Parathyroid adenoma (tissue), 2 donors: ENCODE data around the gene SMC1A.

Experiments
- H2AFZ ChIP-seq: fragments of 300-600 bp; sonication (generic); one replicate; pipeline ENCODE4 v1.7.0; 2017; ENCODE audit warnings: antibody characterized with exemption, mild to moderate bottlenecking
- H3K27ac ChIP-seq: fragments of 300-600 bp; sonication (generic); one replicate; pipeline ENCODE4 v1.7.0; 2017
- H3K27me3 ChIP-seq: fragments of 300-600 bp; sonication (generic); one replicate; pipeline ENCODE4 v1.7.0; 2017; ENCODE audit warnings: low read length; ENCODE audit not compliant: control insufficient read depth, insufficient read depth
- H3K36me3 ChIP-seq: fragments of 300-600 bp; sonication (generic); one replicate; pipeline ENCODE4 v1.7.0; 2017; ENCODE audit warnings: low read length; ENCODE audit not compliant: control insufficient read depth, insufficient read depth
- H3K4me1 ChIP-seq: fragments of 300-600 bp; sonication (generic); one replicate; pipeline ENCODE4 v1.7.0; 2017; ENCODE audit warnings: control low read depth
- H3K4me2 ChIP-seq: fragments of 300-600 bp; sonication (generic); one replicate; pipeline ENCODE4 v1.7.0; 2017; ENCODE audit warnings: low read length
- H3K4me3 ChIP-seq: fragments of 300-600 bp; sonication (generic); one replicate; pipeline ENCODE4 v1.7.0; 2017; ENCODE audit warnings: low read depth, low read length
- H3K79me2 ChIP-seq: fragments of 300-600 bp; sonication (generic); one replicate; pipeline ENCODE4 v1.7.0; 2017; ENCODE audit warnings: control low read depth
- H3K9ac ChIP-seq: fragments of 300-600 bp; sonication (generic); one replicate; pipeline ENCODE4 v1.7.0; 2017; ENCODE audit warnings: mild to moderate bottlenecking
- H3K9me3 ChIP-seq: fragments of 300-600 bp; sonication (generic); one replicate; pipeline ENCODE4 v1.7.0; 2017; ENCODE audit warnings: low read length; ENCODE audit not compliant: control insufficient read depth
- CTCF ChIP-seq: fragments of 300-600 bp; sonication (generic); IDR thresholded peaks from one replicate; pipeline ENCODE4 v1.7.0; 2017; ENCODE audit warnings: antibody characterized with exemption, mild to moderate bottlenecking
- donor health status: primary hyperparathyroidism.

SMC1A gene

GRCh38 chrX:53330331-53330730, 92.1 kb downstream of the SMC1A start:
- Histone ChIP-seq H3K9me3 (no peaks in the 10 kb centered on the region), H3K27ac (no peak overlapping the region), H3K27me3 (no peaks in the 10 kb centered on the region), H3K4me3 (no peak overlapping the region), H3K9ac (no peak overlapping the region), H3K4me1 (no peaks in the 10 kb centered on the region), H3K4me2 (no peak overlapping the region), H3K79me2 (no peaks in the 10 kb centered on the region), H2AFZ (no peak overlapping the region), H3K36me3 (no peaks in the 10 kb centered on the region)
- no peak for TF ChIP-seq CTCF

- Histone ChIP-seq H3K4me1 (no peaks in the 10 kb centered on the region), H3K27ac (no peak overlapping the region), H3K9ac (no peak overlapping the region), H3K79me2 (no peaks in the 10 kb centered on the region), H3K4me2 (no peak overlapping the region), H2AFZ (no peak overlapping the region), H3K4me3 (no peak overlapping the region), H3K9me3 (no peaks in the 10 kb centered on the region), H3K36me3 (no peaks in the 10 kb centered on the region), H3K27me3 (no peaks in the 10 kb centered on the region)
- no peak for TF ChIP-seq CTCF
These were observed 97.7 kb downstream of the SMC1A start for GRCh38 chrX:53324803-53325202.
